ENCODE measurements around the gene FADS3. TPM values are rescaled to one million over a fixed set of nuclear protein-coding genes. Genes with fewer than 3 reads are reported as not detected.

FADS3 gene
- total and polyA plus RNA-seq, 2 of the 4 experiments (the other 2 are of a cell fraction): 54.5 to 110 TPM

- in situ Hi-C loops (cut with MboI; ENCODE audit: low sequenced_read_pairs) (loop anchor here (25.0 kb wide), 1 partner anchor 461 kb away; no protein-coding TSS in a partner anchor), dilution Hi-C loops (cut with HindIII; ENCODE audit: low sequenced_read_pairs, unreplicated experiment) (no loop called here), intact Hi-C loops (cut with micrococcal nuclease) (no loop called here)
- no peaks in the 10 kb centered on the region for H3K9me3 ChIP-seq (ENCODE audit: control insufficient read depth, insufficient read depth, low read length)
- H3K18ac ChIP-seq (ENCODE audit: low read depth, low read length): no peak overlapping the region
- H3K14ac ChIP-seq (replicated peaks; ENCODE audit: low read depth, low read length): no peak overlapping the region
- H2BK15ac ChIP-seq (ENCODE audit: low read depth, low read length): no peak overlapping the region
- H3K4me2 ChIP-seq (ENCODE audit: low read depth, low read length): no peak overlapping the region
- H2AK9ac ChIP-seq (replicated peaks; ENCODE audit: low read depth, low read length, poor library complexity): no peak overlapping the region
- no peak overlapping the region for H2BK20ac ChIP-seq (ENCODE audit: low read depth, low read length)
- no peak overlapping the region for H3K9ac ChIP-seq (ENCODE audit: low read depth, low read length)
- CTCF ChIA-PET: interaction anchor here (0.6 kb wide), 1 partner anchor 11 kb away, joined by 3 read pairs; no protein-coding TSS in a partner anchor
- H4K91ac ChIP-seq (ENCODE audit: insufficient read depth, low read depth, low read length): no peak overlapping the region
- no peak overlapping the region for H2AK5ac ChIP-seq (ENCODE audit: low read depth, low read length)
- no peak overlapping the region for H4K8ac ChIP-seq (ENCODE audit: low read depth in 2 of 2, low read length in 2 of 2)
- TF ChIP-seq MAFK (IDR thresholded peaks at IDR 0.05; ENCODE audit: low read depth, low read length): no peak
- no peak for TF ChIP-seq ELK1 (IDR thresholded peaks at IDR 0.05; ENCODE audit: borderline replicate concordance, low read depth, low read length)
- no peak for TF ChIP-seq BHLHE40 (IDR thresholded peaks at IDR 0.05; ENCODE audit: low read depth, low read length)
- no peak for TF ChIP-seq RFX5 (IDR thresholded peaks at IDR 0.05; ENCODE audit: low read depth, low read length)
- no peak for TF ChIP-seq SMC3 (IDR thresholded peaks at IDR 0.05; ENCODE audit: low read depth, low read length)
- TF ChIP-seq CHD1 (IDR thresholded peaks at IDR 0.05; ENCODE audit: low read depth, low read length): no peak
- no peak for TF ChIP-seq MXI1 (IDR thresholded peaks at IDR 0.05; ENCODE audit: borderline replicate concordance, low read depth, low read length)
- TF ChIP-seq MAZ (IDR thresholded peaks at IDR 0.05; ENCODE audit: borderline replicate concordance, low read depth, low read length): no peak
- TF ChIP-seq CTCF (conservative IDR thresholded peaks at IDR 0.05; ENCODE audit: low read depth, low read length): no peak
- no peak for TF ChIP-seq POLR2A (IDR thresholded peaks at IDR 0.05; ENCODE audit: low read depth, low read length)
- no peak for TF ChIP-seq FOS (IDR thresholded peaks at IDR 0.05; ENCODE audit: low read depth, low read length)
- no peak overlapping the region for H2BK5ac ChIP-seq (ENCODE audit: low read depth, low read length, poor library complexity, severe bottlenecking)
- no peak overlapping the region for H3K23ac ChIP-seq (ENCODE audit: low read depth, low read length)
- 70% methylated on average over 2 of the region's 24 CpGs; no CpG with 5 or more reads in 1 of the 2 experiments for WGBS, 2 experiments (ENCODE audit: extremely low coverage in 2 of 2, insufficient read length in 1 of 2)
- H3K36me3 ChIP-seq (ENCODE audit: control insufficient read depth, insufficient read depth, low read length): peaks cover 53% of the 10 kb centered on the region
- DNase-seq (no peak), ATAC-seq (ENCODE audit: low read depth) (no peak)
- H3K4ac ChIP-seq (ENCODE audit: low read depth, low read length): no peak overlapping the region
- no peak overlapping the region for H4K5ac ChIP-seq (ENCODE audit: low read depth, low read length)
- POLR2A ChIA-PET (ENCODE audit: unreplicated experiment): interaction anchor here (0.6 kb wide), 1 partner anchor 522 kb away, joined by 3 read pairs; no protein-coding TSS in a partner anchor
- no peak overlapping the region for H3K27ac ChIP-seq (ENCODE audit: insufficient read depth, low read length)
- no peak overlapping the region for H3K56ac ChIP-seq (ENCODE audit: extremely low read depth, insufficient read depth, low read length)
- no TSS peak for BruUV-seq (replicated peaks)
- H3K4me1 ChIP-seq (ENCODE audit: control insufficient read depth, insufficient read depth, low read length): no peaks in the 10 kb centered on the region
- peaks cover 7% of the 10 kb centered on the region for H4K20me1 ChIP-seq (ENCODE audit: insufficient read depth, low read length)
- H3K4me3 ChIP-seq (ENCODE audit: insufficient read depth, low read depth, low read length): no peak overlapping the region
- H3K79me1 ChIP-seq (ENCODE audit: low read depth in 1 of 2, low read length in 2 of 2): no peaks in the 10 kb centered on the region; a peak in 1 of 4 replicates
- H2BK120ac ChIP-seq (ENCODE audit: low read depth, low read length): no peak overlapping the region
- H2AFZ ChIP-seq (replicated peaks; ENCODE audit: low read length, poor library complexity): no peak overlapping the region
- 0 out of 2 replicates have a peak, but pooled peaks cover 3% of the 10 kb centered on the region for H3K9me1 ChIP-seq (ENCODE audit: insufficient read depth, low read length)
- H3K27me3 ChIP-seq (ENCODE audit: control insufficient read depth, insufficient read depth, low read length): no peaks in the 10 kb centered on the region
Measured at GRCh38 chr11:61851113-61851899, 40.0 kb downstream of the FADS3 start.
